ENCODE results near the gene RET.

DNA sequence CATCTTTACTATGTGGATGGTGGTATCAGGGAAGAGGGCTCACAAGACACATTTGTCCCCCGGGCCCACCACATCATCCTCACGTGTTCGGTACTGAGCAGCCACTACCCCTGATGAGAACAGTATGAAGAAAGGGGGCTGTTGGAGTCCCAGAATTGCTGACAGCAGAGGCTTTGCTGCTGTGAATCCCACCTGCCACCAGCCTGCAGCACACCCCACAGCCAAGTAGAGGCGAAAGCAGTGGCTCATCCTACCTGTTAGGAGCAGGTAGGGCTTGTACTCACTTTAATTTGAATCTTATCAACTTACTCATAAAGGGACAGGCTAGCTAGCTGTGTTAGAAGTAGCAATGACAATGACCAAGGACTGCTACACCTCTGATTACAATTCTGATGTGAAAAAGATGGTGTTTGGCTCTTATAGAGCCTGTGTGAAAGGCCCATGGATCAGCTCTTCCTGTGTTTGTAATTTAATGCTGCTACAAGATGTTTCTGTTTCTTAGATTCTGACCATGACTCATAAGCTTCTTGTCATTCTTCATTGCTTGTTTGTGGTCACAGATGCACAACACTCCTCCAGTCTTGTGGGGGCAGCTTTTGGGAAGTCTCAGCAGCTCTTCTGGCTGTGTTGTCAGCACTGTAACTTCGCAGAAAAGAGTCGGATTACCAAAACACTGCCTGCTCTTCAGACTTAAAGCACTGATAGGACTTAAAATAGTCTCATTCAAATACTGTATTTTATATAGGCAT is 52.3 kb downstream of the RET start:
- TF ChIP-seq EP300 (IDR thresholded peaks at IDR 0.05; ENCODE audit: borderline replicate concordance in 1 of 2, low read depth in 2 of 2, low read length in 2 of 2) = no peak
- TF ChIP-seq TEAD4 (IDR thresholded peaks at IDR 0.05; ENCODE audit: low read depth, low read length) = no peak

Data from H1 (cell line).